Body of pancreas (tissue), 4 donors: ENCODE data around the gene PTH1R. TPM values are rescaled to one million over a fixed set of nuclear protein-coding genes. Genes with fewer than 3 reads are reported as not detected.

Source experiments
- ATAC-seq: fragments of 150-250 bp; one replicate; pipeline ENCODE4 v1.9.1; 2016
- DNase-seq, 4 donors: peaks; one replicate each; pipeline ENCODE4 v3.0.0-alpha.2; 2019
- H3K27ac ChIP-seq, 4 donors: fragments of 200-600 bp; sonication (generic); 1 replicate in 3 of 4; 2 replicates in 1 of 4; pipeline versions ENCODE4 v1.5.1 to v1.6.1; 2016 to 2019; ENCODE audit warnings: mild to moderate bottlenecking in 1 of 4, mixed read lengths in 1 of 4, moderate library complexity in 1 of 4
- H3K27me3 ChIP-seq, 2 donors: fragments of 200-600 bp; sonication (generic); one replicate each; pipeline ENCODE4 v1.6.0; 2016; ENCODE audit warnings: mild to moderate bottlenecking in 1 of 2
- H3K36me3 ChIP-seq, 2 donors: fragments of 200-600 bp; sonication (generic); replicated peaks in 1 of 2; 2 replicates each; pipeline ENCODE4 v1.5.1; 2016; ENCODE audit warnings: low read depth in 2 of 2; ENCODE audit not compliant: insufficient read depth in 1 of 2
- H3K4me1 ChIP-seq: fragments of 200-600 bp; sonication (generic); one replicate; pipeline ENCODE4 v1.6.0; 2016
- H3K4me3 ChIP-seq, 2 donors: fragments of 200-600 bp; sonication (generic); 1 replicate in 1 of 2; 2 replicates in 1 of 2; pipeline ENCODE4 v1.5.1; 2016 to 2019
- H3K9me3 ChIP-seq, 3 donors: fragments of 200-600 bp; sonication (generic); 1 replicate in 2 of 3; 2 replicates in 1 of 3; pipeline ENCODE4 v1.5.1; 2016
- POLR2A ChIP-seq, 3 donors: fragments of 450-650 bp; IDR thresholded peaks; one replicate each; pipeline ENCODE4 v1.6.1; 2016; ENCODE audit warnings: antibody characterized with exemption in 3 of 3, mild to moderate bottlenecking in 2 of 3
- WGBS, 2 donors: methylation state at CpG; one replicate each; pipeline ENCODE4 v1.1.5; 2017; 5-methylcytosine and 5-hydroxymethylcytosine counted together
- intact Hi-C: fragments of 100-400 bp; cut with DNase I; formaldehyde crosslinking; loops from one replicate; pipeline ENCODE4 v1.15.1; 2023
- total RNA-seq, 2 donors: library from RNA; depleted of rRNA; stranded (reverse); fragments of >200 nt; gene quantifications; one replicate each; pipeline ENCODE4 v1.1.0, GENCODE V29; 2016
- TF ChIP-seq, protein P1 (sequence below), 7 experiments: fragments of 450-650 bp in 4 of 7; fragments of 200-600 bp in 3 of 7; sonication (generic) in 3 of 7; IDR thresholded peaks; one replicate each; pipeline ENCODE4 v1.5.1; 2016 to 2019; ENCODE audit warnings: antibody characterized with exemption in 7 of 7

The PTH1R gene
- total RNA-seq, 2 donors from 2014 or later, result 1.8 to 8.2 TPM

DNA sequence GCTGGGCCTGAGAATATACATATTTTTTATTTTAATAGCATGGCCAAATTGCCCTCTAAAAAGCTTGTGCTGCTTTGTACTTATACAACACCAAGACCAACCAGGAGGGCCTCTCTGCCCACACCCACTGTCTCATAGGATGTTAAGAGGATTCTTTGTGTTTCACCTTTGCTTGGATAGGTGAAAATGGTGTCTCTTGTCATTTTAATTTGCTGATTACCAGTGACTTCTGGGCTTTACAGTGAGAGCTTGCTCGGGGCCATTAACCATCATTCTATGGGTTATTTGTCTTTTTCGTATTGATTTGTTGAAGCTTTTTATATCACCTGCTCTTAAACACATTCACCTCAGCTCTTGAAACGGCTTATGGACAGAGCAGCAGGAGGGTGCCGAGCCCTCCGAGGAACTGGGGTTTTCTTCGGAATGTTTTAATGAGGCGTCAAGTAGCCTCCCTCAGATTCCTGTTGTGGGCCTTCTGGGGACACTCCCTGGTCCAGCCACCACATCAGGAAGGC, 10.5 kb downstream of the PTH1R start:
- Histone ChIP-seq H3K27ac (no peak overlapping the region), H3K27me3 (no peaks in the 10 kb centered on the region), H3K4me3 (no peak overlapping the region), H3K36me3 (no peaks in the 10 kb centered on the region), H3K9me3 (no peaks in the 10 kb centered on the region), H3K4me1 (peaks cover 19% of the 10 kb centered on the region)
- DNase-seq, result no peak
- 68 to 72% methylated on average over 7 of the region's 7 CpGs for WGBS, 2 donors
- ATAC-seq, result no peak
- TF ChIP-seq, protein P1, sequence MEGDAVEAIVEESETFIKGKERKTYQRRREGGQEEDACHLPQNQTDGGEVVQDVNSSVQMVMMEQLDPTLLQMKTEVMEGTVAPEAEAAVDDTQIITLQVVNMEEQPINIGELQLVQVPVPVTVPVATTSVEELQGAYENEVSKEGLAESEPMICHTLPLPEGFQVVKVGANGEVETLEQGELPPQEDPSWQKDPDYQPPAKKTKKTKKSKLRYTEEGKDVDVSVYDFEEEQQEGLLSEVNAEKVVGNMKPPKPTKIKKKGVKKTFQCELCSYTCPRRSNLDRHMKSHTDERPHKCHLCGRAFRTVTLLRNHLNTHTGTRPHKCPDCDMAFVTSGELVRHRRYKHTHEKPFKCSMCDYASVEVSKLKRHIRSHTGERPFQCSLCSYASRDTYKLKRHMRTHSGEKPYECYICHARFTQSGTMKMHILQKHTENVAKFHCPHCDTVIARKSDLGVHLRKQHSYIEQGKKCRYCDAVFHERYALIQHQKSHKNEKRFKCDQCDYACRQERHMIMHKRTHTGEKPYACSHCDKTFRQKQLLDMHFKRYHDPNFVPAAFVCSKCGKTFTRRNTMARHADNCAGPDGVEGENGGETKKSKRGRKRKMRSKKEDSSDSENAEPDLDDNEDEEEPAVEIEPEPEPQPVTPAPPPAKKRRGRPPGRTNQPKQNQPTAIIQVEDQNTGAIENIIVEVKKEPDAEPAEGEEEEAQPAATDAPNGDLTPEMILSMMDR (IDR thresholded peaks at IDR 0.05), result no peak
- TF ChIP-seq POLR2A (IDR thresholded peaks at IDR 0.05), result no peak
- intact Hi-C loops, result no loop called here

DNA sequence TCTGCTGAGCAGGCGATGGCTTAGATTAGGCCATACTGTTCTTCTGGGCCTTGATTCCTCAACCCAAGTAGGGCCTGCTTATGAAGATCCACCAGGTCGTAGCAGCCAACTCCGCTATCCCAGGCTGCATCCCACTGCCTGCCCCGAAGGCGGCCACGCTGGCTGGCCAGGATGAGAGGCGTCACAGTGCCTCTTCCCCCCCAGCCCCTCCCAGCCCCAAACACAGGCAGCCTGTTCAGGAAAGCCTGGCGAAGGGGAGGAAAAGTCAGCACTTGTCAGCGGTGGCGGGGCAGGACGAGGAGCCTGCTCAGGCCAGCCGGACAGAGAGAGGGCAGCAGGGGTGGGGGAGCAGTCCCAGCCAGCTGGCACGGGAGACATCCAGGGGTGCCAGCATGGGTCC, 11.2 kb downstream of the PTH1R start:
- H3K27me3 ChIP-seq, result no peaks in the 10 kb centered on the region
- 73 to 85% methylated on average over 2 to 13 of the region's 13 CpGs for WGBS, 2 donors
- no peaks in the 10 kb centered on the region for H3K9me3 ChIP-seq
- DNase-seq, result no peak
- peaks cover 14% of the 10 kb centered on the region for H3K4me1 ChIP-seq
- TF ChIP-seq, protein P1 (IDR thresholded peaks at IDR 0.05), result no peak
- TF ChIP-seq POLR2A (IDR thresholded peaks at IDR 0.05), result no peak
- intact Hi-C loops, result no loop called here
- no peak overlapping the region for H3K27ac ChIP-seq
- H3K4me3 ChIP-seq, result no peak overlapping the region
- no peak for ATAC-seq
- H3K36me3 ChIP-seq, result no peaks in the 10 kb centered on the region

DNA sequence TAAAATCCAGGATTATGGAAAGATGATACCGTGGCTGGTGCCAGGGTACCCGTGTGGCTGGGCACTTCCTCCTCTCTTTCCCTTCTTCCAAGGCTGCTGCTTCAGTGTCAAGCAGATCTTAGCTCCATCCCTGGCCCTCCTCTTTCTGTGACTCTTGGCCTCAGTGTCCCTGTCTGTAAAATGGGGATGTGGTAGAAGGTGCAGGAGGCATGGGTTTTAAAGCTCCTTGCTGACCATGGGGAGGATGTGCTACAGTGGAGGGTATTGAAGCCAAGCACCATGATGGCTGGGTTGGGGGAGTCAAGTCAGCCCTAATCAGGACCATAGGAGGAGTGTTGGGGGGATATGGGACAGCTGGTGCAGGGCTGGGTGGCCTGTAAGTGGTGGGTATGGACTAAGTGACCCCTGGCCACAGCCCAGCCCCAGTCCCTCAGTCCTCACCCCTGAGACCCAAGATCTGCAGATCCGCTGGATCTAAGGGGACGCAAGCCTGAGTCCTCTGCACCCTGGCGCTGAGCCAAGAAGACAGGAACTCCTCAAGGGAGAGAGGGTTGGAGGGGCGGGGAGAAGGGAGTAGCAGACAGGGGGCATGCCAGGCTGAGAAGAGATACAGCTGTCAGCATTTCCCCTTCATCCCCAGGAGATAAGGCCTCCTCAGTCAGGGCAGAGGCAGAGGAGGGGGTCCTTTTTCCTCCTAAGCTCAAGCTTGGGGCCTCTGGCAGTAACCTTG, 12.0 kb downstream of the PTH1R start:
- peaks cover 14% of the 10 kb centered on the region for H3K4me1 ChIP-seq

DNA sequence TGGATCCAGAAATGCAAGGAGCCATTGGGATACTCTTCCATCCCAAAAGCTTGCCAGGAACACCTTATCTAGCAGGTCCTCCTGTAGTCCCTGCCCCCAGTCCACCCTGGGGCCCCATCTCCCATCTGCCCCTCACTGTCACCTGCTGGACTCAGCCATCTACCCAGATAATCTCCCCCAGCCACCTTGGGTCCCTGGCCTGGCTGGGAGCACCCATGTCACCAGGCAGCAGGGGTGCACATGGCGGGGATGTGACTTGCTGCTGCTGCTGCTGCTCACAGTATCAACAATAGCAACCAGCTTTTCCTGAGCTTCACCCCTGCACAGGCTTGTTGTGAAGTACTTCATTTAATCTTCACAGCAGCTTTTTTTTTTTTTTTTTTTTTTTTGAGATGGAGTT, 12.6 kb downstream of the PTH1R start:
- no peaks in the 10 kb centered on the region for H3K9me3 ChIP-seq
- no peak for ATAC-seq
- no peak overlapping the region for H3K27ac ChIP-seq
- no peaks in the 10 kb centered on the region for H3K36me3 ChIP-seq
- intact Hi-C loops, result no loop called here
- no peak overlapping the region for H3K4me3 ChIP-seq
- peaks cover 14% of the 10 kb centered on the region for H3K4me1 ChIP-seq
- no peak for DNase-seq
- no peak for TF ChIP-seq POLR2A (IDR thresholded peaks at IDR 0.05)
- TF ChIP-seq, protein P1 (IDR thresholded peaks at IDR 0.05), result no peak
- 88 to 100% methylated on average over 1 of the region's 1 CpG for WGBS, 2 donors
- H3K27me3 ChIP-seq, result no peaks in the 10 kb centered on the region

More for the DNA sequence above, 12.0 kb downstream of the PTH1R start:
- no peak for DNase-seq
- Histone ChIP-seq H3K27ac (no peak overlapping the region), H3K9me3 (no peaks in the 10 kb centered on the region), H3K27me3 (no peaks in the 10 kb centered on the region), H3K4me3 (no peak overlapping the region), H3K36me3 (no peaks in the 10 kb centered on the region)
- intact Hi-C loops, result no loop called here
- no peak for ATAC-seq
- 59 to 62% methylated on average over 6 of the region's 6 CpGs for WGBS, 2 donors
- no peak for TF ChIP-seq POLR2A (IDR thresholded peaks at IDR 0.05)
- TF ChIP-seq, protein P1 (IDR thresholded peaks at IDR 0.05), result no peak

DNA sequence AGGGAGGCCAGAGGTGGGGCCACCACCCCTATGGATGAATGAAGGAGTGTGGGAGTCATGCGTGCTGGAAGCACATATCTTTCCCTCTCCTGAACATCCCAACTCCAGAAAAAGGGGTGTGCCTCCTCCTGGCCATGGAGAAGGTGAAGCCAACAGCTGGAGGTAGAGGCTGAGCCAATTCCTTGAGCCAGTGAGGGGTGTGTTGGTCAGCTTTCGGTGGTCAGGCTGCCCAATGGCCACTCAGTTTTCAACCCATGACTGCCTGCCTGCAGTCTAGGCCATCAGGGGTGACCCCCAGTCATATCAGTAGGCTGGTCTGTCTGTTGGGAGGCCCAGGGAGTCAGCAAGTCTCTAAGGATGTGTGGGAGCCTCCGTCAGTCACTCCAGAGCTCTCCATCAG, 13.6 kb downstream of the PTH1R start:
- no peak overlapping the region for H3K4me3 ChIP-seq
- H3K27ac ChIP-seq, result no peak overlapping the region
- no peaks in the 10 kb centered on the region for H3K9me3 ChIP-seq
- no peak for ATAC-seq
- intact Hi-C loops, result no loop called here
- H3K36me3 ChIP-seq, result no peaks in the 10 kb centered on the region
- no peak for DNase-seq
- WGBS, 2 donors, result 92 to 93% methylated on average over 3 of the region's 3 CpGs
- TF ChIP-seq, protein P1 (IDR thresholded peaks at IDR 0.05), result no peak
- TF ChIP-seq POLR2A (IDR thresholded peaks at IDR 0.05), result no peak
- no peaks in the 10 kb centered on the region for H3K27me3 ChIP-seq
- peaks cover 14% of the 10 kb centered on the region for H3K4me1 ChIP-seq
